HepG2 (cell line): ENCODE data around the gene MEIS3. TPM values are rescaled to one million over a fixed set of nuclear protein-coding genes. Genes with fewer than 3 reads are reported as not detected.

Experiments
- ARNTL ChIP-seq: sonication (generic); formaldehyde crosslinking; IDR thresholded peaks from 2 replicates; pipeline ENCODE4 v1.4.0; 2020; ENCODE audit warnings: mild to moderate bottlenecking, missing genetic modification reagents
- CENPBD1 ChIP-seq: sonication (generic); formaldehyde crosslinking; IDR thresholded peaks from 2 replicates; pipeline ENCODE4 v1.8.0; 2022; ENCODE audit warnings: missing genetic modification reagents, low read depth, mild to moderate bottlenecking, borderline replicate concordance
- MTA1 ChIP-seq: sonication (generic); formaldehyde crosslinking; IDR thresholded peaks from 2 replicates; pipeline ENCODE4 v1.4.0; 2020; ENCODE audit warnings: missing genetic modification reagents, mild to moderate bottlenecking, borderline replicate concordance
- POLR2G ChIP-seq: fragments of 200-400 bp; formaldehyde crosslinking; IDR thresholded peaks from 2 replicates; pipeline ENCODE4 v1.6.1; 2018; ENCODE audit warnings: mild to moderate bottlenecking, low read depth, low read length, moderate library complexity
- U2AF2 ChIP-seq: fragments of 200-400 bp; formaldehyde crosslinking; IDR thresholded peaks from 2 replicates; pipeline ENCODE4 v1.6.1; 2017; ENCODE audit warnings: low read depth, mild to moderate bottlenecking, low read length
- WIZ ChIP-seq: sonication (generic); formaldehyde crosslinking; IDR thresholded peaks from 2 replicates; pipeline ENCODE4 v1.5.1; 2020; ENCODE audit warnings: mild to moderate bottlenecking, missing genetic modification reagents
- YEATS2 ChIP-seq: sonication (generic); formaldehyde crosslinking; IDR thresholded peaks from 2 replicates; pipeline ENCODE4 v1.4.0; 2020; ENCODE audit warnings: missing genetic modification reagents, borderline replicate concordance
- YEATS4 ChIP-seq: sonication (generic); formaldehyde crosslinking; IDR thresholded peaks from 2 replicates; pipeline ENCODE4 v1.4.0; 2020; ENCODE audit warnings: missing genetic modification reagents, borderline replicate concordance
- ZBED4 ChIP-seq: sonication (generic); formaldehyde crosslinking; IDR thresholded peaks from 2 replicates; pipeline ENCODE4 v1.4.0; 2020; ENCODE audit warnings: missing genetic modification reagents, borderline replicate concordance
- ZBTB42 ChIP-seq: sonication (generic); formaldehyde crosslinking; IDR thresholded peaks from 2 replicates; pipeline ENCODE4 v1.5.0; 2020; ENCODE audit warnings: mild to moderate bottlenecking, missing genetic modification reagents
- ZFP36 ChIP-seq: fragments of 150-350 bp; IDR thresholded peaks from 2 replicates; pipeline ENCODE4 v1.6.1; 2018; ENCODE audit warnings: borderline replicate concordance, low read length, low read depth; ENCODE audit not compliant: partially characterized antibody
- ZFP41 ChIP-seq: sonication (generic); formaldehyde crosslinking; IDR thresholded peaks from 2 replicates; pipeline ENCODE4 v1.4.0; 2020; ENCODE audit warnings: mild to moderate bottlenecking, missing genetic modification reagents, borderline replicate concordance
- ZNF10 ChIP-seq: sonication (generic); formaldehyde crosslinking; IDR thresholded peaks from 2 replicates; pipeline ENCODE4 v1.4.0; 2020; ENCODE audit warnings: mild to moderate bottlenecking, low read depth, missing genetic modification reagents, borderline replicate concordance
- ZNF292 ChIP-seq: sonication (generic); formaldehyde crosslinking; IDR thresholded peaks from 2 replicates; pipeline ENCODE4 v1.8.1; 2022; ENCODE audit warnings: mild to moderate bottlenecking, low read depth, missing genetic modification reagents, borderline replicate concordance
- ZNF510 ChIP-seq: sonication (generic); formaldehyde crosslinking; IDR thresholded peaks from 2 replicates; pipeline ENCODE4 v1.4.0; 2020; ENCODE audit warnings: low read depth, mild to moderate bottlenecking, missing genetic modification reagents
- ZNF605 ChIP-seq: sonication (generic); formaldehyde crosslinking; IDR thresholded peaks from 2 replicates; pipeline ENCODE4 v1.8.0; 2022; ENCODE audit warnings: mild to moderate bottlenecking, missing genetic modification reagents
- ZNF775 ChIP-seq: sonication (generic); formaldehyde crosslinking; IDR thresholded peaks from 2 replicates; pipeline ENCODE4 v1.4.0; 2020; ENCODE audit warnings: missing genetic modification reagents, mild to moderate bottlenecking, moderate library complexity, borderline replicate concordance
- ZNF782 ChIP-seq: sonication (generic); formaldehyde crosslinking; IDR thresholded peaks from 2 replicates; pipeline ENCODE4 v1.4.0; 2020; ENCODE audit warnings: missing genetic modification reagents, mild to moderate bottlenecking, borderline replicate concordance
- polyA plus RNA-seq, 8 experiments: library from polyadenylated mRNA; depleted of rRNA in 3 of 8; stranded (reverse) in 7 of 8; unstranded in 1 of 8; fragments of >200 nt; fragmentation: Illumina TruSeq in 4 of 8; extraction: Trizol in 4 of 8; gene quantifications; 2 replicates each; pipeline versions ENCODE4 v1.2.1 to v1.2.3, GENCODE V29; 2011 to 2016; ENCODE audit warnings: low read depth in 4 of 8, missing spikeins in 1 of 8, mixed read lengths in 1 of 8; ENCODE audit not compliant: insufficient read depth in 1 of 8
- total RNA-seq, 5 experiments: library from RNA; depleted of rRNA; stranded (reverse); fragments of >200 nt; fragmentation: Illumina TruSeq; extraction: Trizol; gene quantifications; 2 replicates each; pipeline ENCODE4 v1.2.3, GENCODE V29; 2016; ENCODE audit warnings: low read depth in 1 of 5
- TF ChIP-seq, protein P1 (sequence below): sonication (generic); formaldehyde crosslinking; conservative IDR thresholded peaks from 2 replicates; pipeline ENCODE4 v1.8.0; 2022; ENCODE audit warnings: missing genetic modification reagents
- TF ChIP-seq, protein P2 (sequence below): sonication (generic); formaldehyde crosslinking; IDR thresholded peaks from 2 replicates; pipeline ENCODE4 v1.4.0; 2020; ENCODE audit warnings: missing genetic modification reagents

Gene MEIS3
- total and polyA plus RNA-seq, 2 of the 13 experiments (the other 11 are each of a cell fraction or from before 2014, with no cell fraction given): 0.09 to 0.70 TPM

- TF ChIP-seq ZNF10 (CRISPR knock-in tag) (no peak), YEATS4 (CRISPR knock-in tag) (peak; percentile 63; the same call in 1 of the 2 replicates), MTA1 (0 out of 2 replicates have a peak, but pooled peaks have one; percentile 41), ZNF292 (0 out of 2 replicates have a peak, but pooled peaks have one; percentile 13), ZBED4 (CRISPR knock-in tag) (0 out of 2 replicates have a peak, but pooled peaks have one; percentile 31), WIZ (CRISPR knock-in tag) (0 out of 2 replicates have a peak, but pooled peaks have one; percentile 65), ZFP41 (CRISPR knock-in tag) (peak; percentile 82; the same call in 1 of the 2 replicates), ZNF782 (CRISPR knock-in tag) (0 out of 2 replicates have a peak, but pooled peaks have one; percentile 49), ZFP36 (no peak), CENPBD1 (CRISPR knock-in tag) (no peak), ZBTB42 (CRISPR knock-in tag) (no peak), ZNF775 (CRISPR knock-in tag) (no peak), ARNTL (peak; percentile 80; the same call in 1 of the 2 replicates), ZNF510 (CRISPR knock-in tag) (0 out of 2 replicates have a peak, but pooled peaks have one; percentile 43), POLR2G (no peak; the same call in 1 of the 2 replicates), ZNF605 (peak; percentile 72), U2AF2 (no peak), YEATS2 (peak; percentile 46; the same call in 1 of the 2 replicates)
- TF ChIP-seq, protein P1, sequence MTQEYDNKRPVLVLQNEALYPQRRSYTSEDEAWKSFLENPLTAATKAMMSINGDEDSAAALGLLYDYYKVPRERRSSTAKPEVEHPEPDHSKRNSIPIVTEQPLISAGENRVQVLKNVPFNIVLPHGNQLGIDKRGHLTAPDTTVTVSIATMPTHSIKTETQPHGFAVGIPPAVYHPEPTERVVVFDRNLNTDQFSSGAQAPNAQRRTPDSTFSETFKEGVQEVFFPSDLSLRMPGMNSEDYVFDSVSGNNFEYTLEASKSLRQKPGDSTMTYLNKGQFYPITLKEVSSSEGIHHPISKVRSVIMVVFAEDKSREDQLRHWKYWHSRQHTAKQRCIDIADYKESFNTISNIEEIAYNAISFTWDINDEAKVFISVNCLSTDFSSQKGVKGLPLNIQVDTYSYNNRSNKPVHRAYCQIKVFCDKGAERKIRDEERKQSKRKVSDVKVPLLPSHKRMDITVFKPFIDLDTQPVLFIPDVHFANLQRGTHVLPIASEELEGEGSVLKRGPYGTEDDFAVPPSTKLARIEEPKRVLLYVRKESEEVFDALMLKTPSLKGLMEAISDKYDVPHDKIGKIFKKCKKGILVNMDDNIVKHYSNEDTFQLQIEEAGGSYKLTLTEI: no peak
- TF ChIP-seq, protein P2, sequence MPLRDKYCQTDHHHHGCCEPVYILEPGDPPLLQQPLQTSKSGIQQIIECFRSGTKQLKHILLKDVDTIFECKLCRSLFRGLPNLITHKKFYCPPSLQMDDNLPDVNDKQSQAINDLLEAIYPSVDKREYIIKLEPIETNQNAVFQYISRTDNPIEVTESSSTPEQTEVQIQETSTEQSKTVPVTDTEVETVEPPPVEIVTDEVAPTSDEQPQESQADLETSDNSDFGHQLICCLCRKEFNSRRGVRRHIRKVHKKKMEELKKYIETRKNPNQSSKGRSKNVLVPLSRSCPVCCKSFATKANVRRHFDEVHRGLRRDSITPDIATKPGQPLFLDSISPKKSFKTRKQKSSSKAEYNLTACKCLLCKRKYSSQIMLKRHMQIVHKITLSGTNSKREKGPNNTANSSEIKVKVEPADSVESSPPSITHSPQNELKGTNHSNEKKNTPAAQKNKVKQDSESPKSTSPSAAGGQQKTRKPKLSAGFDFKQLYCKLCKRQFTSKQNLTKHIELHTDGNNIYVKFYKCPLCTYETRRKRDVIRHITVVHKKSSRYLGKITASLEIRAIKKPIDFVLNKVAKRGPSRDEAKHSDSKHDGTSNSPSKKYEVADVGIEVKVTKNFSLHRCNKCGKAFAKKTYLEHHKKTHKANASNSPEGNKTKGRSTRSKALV (CRISPR knock-in tag): peak; percentile 86
These were observed 10.9 kb upstream of the MEIS3 start (continued) for GRCh38 chr19:47430041-47430802.
